Neural cell (in vitro differentiated cells): ENCODE data around the gene LRRC10B. TPM values are rescaled to one million over a fixed set of nuclear protein-coding genes. Genes with fewer than 3 reads are reported as not detected.

Source experiments
- H2AFZ ChIP-seq: fragments of 200-600, 300-800 bp; sonication (generic), shearing (Covaris generic); 2 replicates; pipeline ENCODE4 v1.6.0; 2014; ENCODE audit warnings: low read depth, mild to moderate bottlenecking, antibody characterized with exemption, low read length, moderate library complexity
- H3F3A ChIP-seq: fragments of 200-600 bp; shearing (Covaris generic); 2 replicates; pipeline ENCODE4 v1.6.1; 2016; ENCODE audit warnings: mild to moderate bottlenecking, moderate library complexity, mixed read lengths, antibody characterized with exemption, low read length; ENCODE audit not compliant: insufficient read depth, poor library complexity, severe bottlenecking
- H3K27ac ChIP-seq: fragments of 200-600, 300-800 bp; sonication (generic), shearing (Covaris generic); 2 replicates; pipeline ENCODE4 v1.5.1; 2014; ENCODE audit warnings: mild to moderate bottlenecking, low read length, moderate library complexity
- H3K27me3 ChIP-seq: fragments of 300-800, 200-600 bp; sonication (generic), shearing (Covaris generic); 2 replicates; pipeline ENCODE4 v1.6.0; 2014; ENCODE audit warnings: mild to moderate bottlenecking, low read depth, low read length, moderate library complexity; ENCODE audit not compliant: insufficient read depth
- H3K36me3 ChIP-seq: fragments of 300-800, 200-600 bp; sonication (generic), shearing (Covaris generic); 2 replicates; pipeline ENCODE4 v1.5.1; 2014; ENCODE audit warnings: mild to moderate bottlenecking, antibody characterized with exemption, low read length, moderate library complexity; ENCODE audit not compliant: insufficient read depth
- H3K4me2 ChIP-seq: fragments of 300-800, 200-600 bp; sonication (generic), shearing (Covaris generic); 2 replicates; pipeline ENCODE4 v1.6.0; 2014; ENCODE audit warnings: mild to moderate bottlenecking, low read length
- H3K4me3 ChIP-seq: fragments of 300-800, 200-600 bp; sonication (generic), shearing (Covaris generic); 2 replicates; pipeline ENCODE4 v1.5.1; 2014; ENCODE audit warnings: mild to moderate bottlenecking, low read length, moderate library complexity
- H3K79me2 ChIP-seq: fragments of 200-600 bp; shearing (Covaris generic); replicated peaks from 2 replicates; pipeline ENCODE4 v1.6.0; 2014; ENCODE audit warnings: mild to moderate bottlenecking, low read length, moderate library complexity; ENCODE audit not compliant: insufficient read depth
- H3K9ac ChIP-seq: fragments of 300-800, 200-600 bp; sonication (generic), shearing (Covaris generic); 2 replicates; pipeline ENCODE4 v1.6.1; 2016; ENCODE audit warnings: mild to moderate bottlenecking, low read length, mixed read lengths
- H3K9me2 ChIP-seq: fragments of 200-600 bp; shearing (Covaris generic); 2 replicates; pipeline ENCODE4 v1.6.1; 2016; ENCODE audit warnings: mild to moderate bottlenecking, low read length, mixed read lengths; ENCODE audit not compliant: insufficient read depth
- H3K9me3 ChIP-seq: fragments of 200-600, 300-800 bp; sonication (generic), shearing (Covaris generic); 2 replicates; pipeline ENCODE4 v1.6.1; 2016; ENCODE audit warnings: mild to moderate bottlenecking, mixed run types, low read length, moderate library complexity, mixed read lengths
- H4K20me1 ChIP-seq: fragments of 200-600 bp; shearing (Covaris generic); 2 replicates; pipeline ENCODE4 v1.6.1; 2016; ENCODE audit warnings: mild to moderate bottlenecking, mixed run types; ENCODE audit not compliant: insufficient read depth
- EP300 ChIP-seq: fragments of 450-650 bp; conservative IDR thresholded peaks from 2 replicates; pipeline ENCODE4 v1.6.1; 2014; ENCODE audit warnings: antibody characterized with exemption, mild to moderate bottlenecking, moderate library complexity; ENCODE audit not compliant: poor library complexity, severe bottlenecking
- EZH2 ChIP-seq: fragments of 200-600, 300-800 bp; shearing (Covaris generic), sonication (generic); IDR thresholded peaks from 2 replicates; pipeline ENCODE4 v1.6.1; 2014; ENCODE audit warnings: antibody characterized with exemption, low read length, borderline replicate concordance, mild to moderate bottlenecking; ENCODE audit not compliant: insufficient read depth, poor library complexity, severe bottlenecking
- MXI1 ChIP-seq: fragments of 450-650 bp; conservative IDR thresholded peaks from 2 replicates; pipeline ENCODE4 v1.6.1; 2014; ENCODE audit warnings: antibody characterized with exemption, mild to moderate bottlenecking; ENCODE audit not compliant: poor library complexity, severe bottlenecking
- POLR2AphosphoS5 ChIP-seq: IDR thresholded peaks from 2 replicates; pipeline ENCODE4 v1.6.1; 2012
- RAD21 ChIP-seq: fragments of 450-650 bp; conservative IDR thresholded peaks from 2 replicates; pipeline ENCODE4 v1.6.1; 2014; ENCODE audit warnings: antibody characterized with exemption, mild to moderate bottlenecking, moderate library complexity
- SMC3 ChIP-seq: fragments of 450-650 bp; conservative IDR thresholded peaks from 2 replicates; pipeline ENCODE4 v1.6.1; 2014; ENCODE audit warnings: antibody characterized with exemption, mild to moderate bottlenecking, moderate library complexity; ENCODE audit not compliant: poor library complexity
- TAF1 ChIP-seq: IDR thresholded peaks from 2 replicates; pipeline ENCODE4 v1.6.1; 2012; ENCODE audit warnings: low read depth
- polyA plus RNA-seq: library from polyadenylated mRNA; depleted of rRNA; stranded (reverse); fragments of >200 nt; gene quantifications from 2 replicates; pipeline ENCODE4 v1.2.3, GENCODE V29; 2014
- TF ChIP-seq, protein P1 (sequence below): IDR thresholded peaks from 2 replicates; pipeline ENCODE4 v1.6.1; 2012; ENCODE audit warnings: borderline replicate concordance
- TF ChIP-seq, protein P2 (sequence below): fragments of 450-650 bp; IDR thresholded peaks from 2 replicates; pipeline ENCODE4 v1.5.1; 2014; ENCODE audit warnings: antibody characterized with exemption, mild to moderate bottlenecking, moderate library complexity; ENCODE audit not compliant: poor library complexity, severe bottlenecking

The LRRC10B gene
- polyA plus RNA-seq, 1 donor from 2014 or later, result 12.4 TPM

DNA sequence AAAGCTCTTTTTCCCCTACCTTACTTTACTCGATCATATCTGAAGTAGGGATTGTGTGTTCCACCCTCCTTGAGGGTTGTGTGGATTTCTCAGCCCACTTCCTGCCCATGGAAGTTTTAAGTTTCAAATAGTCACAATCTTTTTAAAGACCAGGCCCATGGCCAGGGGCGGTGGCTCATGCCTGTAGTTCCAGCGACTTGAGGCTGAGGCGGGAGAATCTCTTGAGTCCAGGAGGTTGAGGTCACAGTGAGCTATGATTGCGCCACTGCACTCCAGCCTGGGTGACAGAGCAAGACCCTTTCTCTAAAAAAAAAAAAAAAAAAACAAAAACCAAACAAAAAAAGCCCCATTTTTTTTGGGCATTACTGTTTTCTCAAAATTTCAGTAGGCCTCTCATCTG, 36.3 kb upstream of the LRRC10B start:
- TF ChIP-seq RAD21 (no peak), SMC3 (no peak), TAF1 (no peak), POLR2AphosphoS5 (no peak), EZH2 (no peak), MXI1 (no peak), EP300 (no peak)
- TF ChIP-seq, protein P1, sequence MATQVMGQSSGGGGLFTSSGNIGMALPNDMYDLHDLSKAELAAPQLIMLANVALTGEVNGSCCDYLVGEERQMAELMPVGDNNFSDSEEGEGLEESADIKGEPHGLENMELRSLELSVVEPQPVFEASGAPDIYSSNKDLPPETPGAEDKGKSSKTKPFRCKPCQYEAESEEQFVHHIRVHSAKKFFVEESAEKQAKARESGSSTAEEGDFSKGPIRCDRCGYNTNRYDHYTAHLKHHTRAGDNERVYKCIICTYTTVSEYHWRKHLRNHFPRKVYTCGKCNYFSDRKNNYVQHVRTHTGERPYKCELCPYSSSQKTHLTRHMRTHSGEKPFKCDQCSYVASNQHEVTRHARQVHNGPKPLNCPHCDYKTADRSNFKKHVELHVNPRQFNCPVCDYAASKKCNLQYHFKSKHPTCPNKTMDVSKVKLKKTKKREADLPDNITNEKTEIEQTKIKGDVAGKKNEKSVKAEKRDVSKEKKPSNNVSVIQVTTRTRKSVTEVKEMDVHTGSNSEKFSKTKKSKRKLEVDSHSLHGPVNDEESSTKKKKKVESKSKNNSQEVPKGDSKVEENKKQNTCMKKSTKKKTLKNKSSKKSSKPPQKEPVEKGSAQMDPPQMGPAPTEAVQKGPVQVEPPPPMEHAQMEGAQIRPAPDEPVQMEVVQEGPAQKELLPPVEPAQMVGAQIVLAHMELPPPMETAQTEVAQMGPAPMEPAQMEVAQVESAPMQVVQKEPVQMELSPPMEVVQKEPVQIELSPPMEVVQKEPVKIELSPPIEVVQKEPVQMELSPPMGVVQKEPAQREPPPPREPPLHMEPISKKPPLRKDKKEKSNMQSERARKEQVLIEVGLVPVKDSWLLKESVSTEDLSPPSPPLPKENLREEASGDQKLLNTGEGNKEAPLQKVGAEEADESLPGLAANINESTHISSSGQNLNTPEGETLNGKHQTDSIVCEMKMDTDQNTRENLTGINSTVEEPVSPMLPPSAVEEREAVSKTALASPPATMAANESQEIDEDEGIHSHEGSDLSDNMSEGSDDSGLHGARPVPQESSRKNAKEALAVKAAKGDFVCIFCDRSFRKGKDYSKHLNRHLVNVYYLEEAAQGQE, result no peak
- TF ChIP-seq, protein P2, sequence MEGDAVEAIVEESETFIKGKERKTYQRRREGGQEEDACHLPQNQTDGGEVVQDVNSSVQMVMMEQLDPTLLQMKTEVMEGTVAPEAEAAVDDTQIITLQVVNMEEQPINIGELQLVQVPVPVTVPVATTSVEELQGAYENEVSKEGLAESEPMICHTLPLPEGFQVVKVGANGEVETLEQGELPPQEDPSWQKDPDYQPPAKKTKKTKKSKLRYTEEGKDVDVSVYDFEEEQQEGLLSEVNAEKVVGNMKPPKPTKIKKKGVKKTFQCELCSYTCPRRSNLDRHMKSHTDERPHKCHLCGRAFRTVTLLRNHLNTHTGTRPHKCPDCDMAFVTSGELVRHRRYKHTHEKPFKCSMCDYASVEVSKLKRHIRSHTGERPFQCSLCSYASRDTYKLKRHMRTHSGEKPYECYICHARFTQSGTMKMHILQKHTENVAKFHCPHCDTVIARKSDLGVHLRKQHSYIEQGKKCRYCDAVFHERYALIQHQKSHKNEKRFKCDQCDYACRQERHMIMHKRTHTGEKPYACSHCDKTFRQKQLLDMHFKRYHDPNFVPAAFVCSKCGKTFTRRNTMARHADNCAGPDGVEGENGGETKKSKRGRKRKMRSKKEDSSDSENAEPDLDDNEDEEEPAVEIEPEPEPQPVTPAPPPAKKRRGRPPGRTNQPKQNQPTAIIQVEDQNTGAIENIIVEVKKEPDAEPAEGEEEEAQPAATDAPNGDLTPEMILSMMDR, result no peak
- Histone ChIP-seq H3F3A (no peaks in the 10 kb centered on the region), H3K36me3 (no peaks in the 10 kb centered on the region), H3K4me2 (no peak overlapping the region), H3K27ac (no peak overlapping the region), H3K9ac (no peak overlapping the region), H3K9me3 (no peaks in the 10 kb centered on the region), H4K20me1 (no peaks in the 10 kb centered on the region), H3K79me2 (no peaks in the 10 kb centered on the region), H3K9me2 (no peaks in the 10 kb centered on the region), H3K4me3 (no peak overlapping the region), H3K27me3 (no peaks in the 10 kb centered on the region), H2AFZ (no peak overlapping the region)

DNA sequence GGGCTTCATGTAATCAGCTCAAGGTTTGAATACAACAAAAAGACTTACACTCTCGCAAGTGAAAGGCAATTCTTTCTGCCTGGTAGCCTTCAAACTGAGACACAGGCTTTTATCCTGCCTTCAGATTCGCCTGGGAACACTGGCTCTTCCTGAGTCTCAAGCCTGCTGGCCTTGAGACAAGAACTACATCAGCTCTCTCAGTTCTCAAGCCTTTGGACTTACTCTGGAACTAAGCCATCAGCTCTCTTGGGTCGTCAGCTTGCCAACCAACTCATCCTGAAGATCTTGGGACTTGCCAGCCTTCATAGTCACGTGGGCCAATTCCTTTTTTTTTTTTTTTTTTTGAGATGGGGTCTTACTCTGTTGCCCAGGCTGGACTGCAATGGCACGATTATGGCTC, 35.7 kb upstream of the LRRC10B start:
- no peaks in the 10 kb centered on the region for H3F3A ChIP-seq
- no peaks in the 10 kb centered on the region for H4K20me1 ChIP-seq
- no peaks in the 10 kb centered on the region for H3K27me3 ChIP-seq
- H3K79me2 ChIP-seq, result no peaks in the 10 kb centered on the region
- H3K9me3 ChIP-seq, result no peaks in the 10 kb centered on the region
- no peaks in the 10 kb centered on the region for H3K36me3 ChIP-seq
- no peak overlapping the region for H3K9ac ChIP-seq
- TF ChIP-seq SMC3, result no peak
- no peak for TF ChIP-seq RAD21
- no peak for TF ChIP-seq EP300
- no peak for TF ChIP-seq POLR2AphosphoS5
- TF ChIP-seq TAF1, result no peak
- TF ChIP-seq EZH2, result no peak
- TF ChIP-seq, protein P2, result no peak
- TF ChIP-seq, protein P1, result no peak
- no peak for TF ChIP-seq MXI1
- no peaks in the 10 kb centered on the region for H3K9me2 ChIP-seq
- H3K4me2 ChIP-seq, result no peak overlapping the region
- no peak overlapping the region for H3K4me3 ChIP-seq
- no peak overlapping the region for H3K27ac ChIP-seq
- no peak overlapping the region for H2AFZ ChIP-seq
